Keratinocyte (primary cell): ENCODE data around the gene GNPTG.

Experiments
- CTCF ChIP-seq, 3 experiments: IDR thresholded peaks in 1 of 3; conservative IDR thresholded peaks in 1 of 3; optimal IDR thresholded peaks in 1 of 3; 2 replicates in 2 of 3; 3 replicates in 1 of 3; pipeline versions ENCODE3 to v1.5.1; 2011; ENCODE audit warnings: low read length in 3 of 3, mild to moderate bottlenecking in 3 of 3, moderate library complexity in 2 of 3, control low read depth in 1 of 3, inconsistent platforms in 1 of 3; ENCODE audit not compliant: insufficient read depth in 2 of 3; ENCODE audit errors: extremely low read depth in 1 of 3
- EZH2 ChIP-seq: IDR thresholded peaks from one replicate; pipeline ENCODE4 v1.6.1; 2012; ENCODE audit warnings: inconsistent platforms, mild to moderate bottlenecking, low read length, moderate library complexity

GRCh38 chr16:1375298-1375640, 23.5 kb downstream of the GNPTG start:
- TF ChIP-seq CTCF (optimal IDR thresholded peaks at IDR 0.05 in 1 of 3, IDR thresholded peaks at IDR 0.05 in 1 of 3, conservative IDR thresholded peaks at IDR 0.05 in 1 of 3; ENCODE audit: extremely low read depth in 1 of 3, insufficient read depth in 2 of 3, low read length in 3 of 3): no peak
- no peak for TF ChIP-seq EZH2
